ENCODE measurements around the gene TLR3.
"Not testable (repeated sequence)": the region's sequence is repeated elsewhere in the genome, so short reads cannot be mapped to it uniquely, and the experiment has no call there.

Gene TLR3

GRCh38 chr4:186068581-186069348 is at the start of gene TLR3:
TSS of gene TLR3 (plus strand) at chr4:186069156. CDS start at chr4:186076620, 7,464 bp downstream.
- DNase-seq, result no peak

- no peak for DNase-seq
Measured at GRCh38 chr4:186019269-186019668, 49.7 kb upstream of the TLR3 start.

DNA sequence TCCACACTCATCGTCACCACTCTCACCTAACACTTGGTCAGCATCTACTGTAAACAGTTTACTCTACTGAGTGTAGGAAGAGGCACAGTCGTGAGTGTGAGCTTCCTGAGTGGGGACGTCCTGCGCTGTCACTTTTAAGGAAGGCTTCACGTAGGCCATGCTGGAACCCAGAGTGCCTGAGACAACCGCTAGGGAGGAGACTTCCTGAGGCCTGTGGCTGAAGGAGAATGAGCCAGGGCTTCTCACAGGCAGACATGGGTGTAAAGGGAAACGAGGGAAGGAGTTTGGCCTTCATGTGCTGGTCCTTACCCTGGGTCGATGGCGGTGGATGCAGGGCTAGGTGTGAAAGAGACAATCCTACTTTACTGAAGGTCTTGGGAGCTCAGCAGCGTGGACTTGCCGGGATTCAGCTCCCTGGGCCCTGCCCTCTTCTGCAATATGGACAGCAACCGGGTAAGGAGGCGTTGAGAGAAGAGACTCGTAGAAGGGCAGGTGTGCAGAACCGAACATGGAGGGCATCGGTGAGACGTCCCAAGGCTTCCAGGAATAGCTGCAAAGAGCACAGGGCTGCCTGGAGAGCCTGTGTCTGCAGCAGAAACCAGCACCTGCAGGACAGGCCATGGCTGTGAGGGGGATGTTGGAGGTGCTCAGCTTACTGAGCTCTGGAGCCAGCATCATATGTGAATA is 48.7 kb upstream of the TLR3 start:
- no peak for DNase-seq

GRCh38 chr4:186020793-186021407 is 48.1 kb upstream of the TLR3 start:
- DNase-seq, result no peak

DNA sequence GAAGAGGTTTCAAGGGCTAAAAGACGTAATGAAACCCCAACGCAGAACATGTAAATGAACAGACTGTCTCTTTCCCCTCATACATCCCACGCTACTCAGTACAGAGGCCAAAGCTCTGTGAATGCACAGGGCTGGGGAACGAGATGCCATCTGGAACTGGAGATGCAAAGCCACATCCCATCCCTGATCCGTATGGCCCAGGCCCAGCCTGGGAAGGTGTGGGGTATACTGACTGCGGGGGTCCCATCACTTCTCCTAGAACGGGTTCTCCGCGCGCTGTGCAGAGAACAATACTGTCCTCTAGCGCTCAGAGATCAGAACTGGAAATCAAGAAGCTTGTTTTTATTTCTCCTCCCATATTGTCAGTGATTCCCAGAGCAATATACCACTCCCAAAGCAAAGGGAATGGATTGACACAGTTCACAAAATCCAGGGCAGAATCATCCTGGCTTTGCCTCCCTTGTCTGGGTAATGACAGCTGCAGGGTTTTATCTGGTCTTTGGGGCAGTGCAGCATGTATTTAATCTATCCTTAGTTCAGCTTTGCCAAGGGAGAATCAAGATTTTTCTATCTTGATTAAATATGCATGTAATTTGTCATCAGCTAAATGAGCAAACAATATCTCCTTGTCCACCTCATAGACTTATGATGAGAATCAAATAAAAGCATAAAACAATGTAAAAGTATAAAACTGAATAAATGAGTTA is 47.3 kb upstream of the TLR3 start:
- DNase-seq, result no peak

DNA sequence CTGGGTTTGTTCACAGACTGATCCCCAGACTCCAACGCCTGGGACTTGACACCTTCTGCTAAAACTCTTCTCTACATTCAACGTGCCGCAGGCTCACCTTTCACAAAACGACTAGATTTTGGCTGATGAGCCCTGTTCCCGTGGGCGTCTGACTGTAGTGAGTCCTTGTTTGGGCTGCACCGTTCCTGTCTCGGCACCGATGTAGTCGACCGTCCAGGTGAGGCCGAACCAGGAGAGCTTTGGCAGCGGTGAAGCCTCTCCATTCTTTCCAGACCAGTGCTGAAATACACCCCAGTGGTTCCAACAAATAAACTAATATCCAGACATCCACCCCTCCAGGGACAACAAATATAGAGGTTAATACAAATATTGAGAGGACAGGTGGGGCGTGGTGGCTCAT is 45.0 kb upstream of the TLR3 start:
- DNase-seq, result no peak

DNA sequence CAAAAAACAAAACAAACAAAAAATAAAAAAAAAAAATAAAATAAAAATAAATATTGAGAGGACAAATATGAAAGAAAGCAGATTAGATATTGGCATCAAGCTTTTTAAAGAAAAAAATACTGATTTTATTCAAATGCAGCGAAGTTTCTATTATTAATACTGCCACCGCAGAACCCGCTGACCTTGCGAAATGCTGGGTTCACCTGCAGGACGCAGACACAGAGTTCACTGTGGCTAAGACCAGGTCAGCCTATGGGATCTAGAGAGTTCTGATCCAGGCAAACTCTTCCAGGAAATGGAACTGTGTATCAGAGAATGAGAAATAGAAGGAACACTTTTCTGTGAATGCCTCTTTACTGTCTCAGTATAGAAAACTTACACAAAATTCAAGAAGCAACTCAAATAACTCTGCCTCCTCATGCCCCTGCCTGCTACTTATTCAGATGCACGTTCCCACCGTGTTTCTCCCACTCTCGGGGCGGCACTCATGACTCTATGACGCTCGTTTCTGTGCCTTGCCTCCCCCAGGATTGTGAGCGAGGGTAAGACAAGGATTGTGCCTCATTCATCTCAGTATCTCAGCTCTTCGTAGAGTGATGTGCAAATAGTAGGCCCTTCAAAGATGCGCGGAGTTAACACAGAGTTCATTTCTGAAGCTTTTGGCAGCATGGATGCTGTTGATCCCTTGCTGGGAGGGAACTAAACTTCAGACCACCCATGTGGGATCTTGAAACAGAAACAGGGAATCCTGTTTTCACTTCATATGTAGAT is 44.1 kb upstream of the TLR3 start:
- no peak for DNase-seq

- no peak for DNase-seq
Measured at GRCh38 chr4:186025408-186025690, 43.6 kb upstream of the TLR3 start.

- DNase-seq, result no peak
Measured at GRCh38 chr4:186027405-186027804, 41.6 kb upstream of the TLR3 start.

GRCh38 chr4:186029571-186030398 is 39.2 kb upstream of the TLR3 start:
- DNase-seq, result no peak

DNA sequence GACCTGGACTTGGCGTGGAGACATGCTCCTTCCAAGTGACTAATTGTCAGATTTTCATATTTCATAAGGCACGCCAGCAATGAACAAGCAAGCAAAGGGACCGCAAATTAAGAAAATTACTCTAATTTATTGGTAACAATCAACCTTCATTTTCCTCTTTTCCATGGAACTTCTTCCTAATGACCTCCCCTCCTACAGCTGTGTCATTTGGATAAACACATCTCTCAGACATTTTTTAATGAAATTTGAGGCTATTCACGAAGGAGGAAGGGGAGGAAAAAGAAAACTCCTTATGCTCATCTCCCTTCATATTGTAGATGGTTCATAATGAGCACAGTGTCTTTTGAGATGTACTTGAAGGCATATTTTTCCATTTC is 38.6 kb upstream of the TLR3 start:
- DNase-seq, result no peak

DNA sequence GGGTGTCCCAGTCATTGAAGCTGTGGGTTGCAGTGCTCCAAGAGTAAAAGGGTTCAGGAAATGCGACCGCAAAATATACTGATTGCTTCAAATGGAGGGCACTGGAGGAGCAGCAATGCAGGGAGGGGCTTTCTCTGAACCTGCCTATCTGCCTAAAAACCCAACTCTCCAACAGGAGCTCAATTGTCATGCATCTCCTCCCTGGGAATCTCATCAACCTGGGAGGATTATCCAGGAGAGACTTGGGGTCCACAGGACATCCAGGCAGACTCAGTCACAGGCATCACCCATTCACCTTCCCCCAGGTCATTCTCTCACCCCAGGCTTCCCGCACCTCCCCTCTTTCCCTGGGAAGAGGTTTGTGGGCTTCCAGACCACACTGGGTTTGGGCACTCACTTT is 38.2 kb upstream of the TLR3 start:
- no peak for DNase-seq

- DNase-seq, result no peak
Measured at GRCh38 chr4:186032259-186032658, 36.7 kb upstream of the TLR3 start.

DNA sequence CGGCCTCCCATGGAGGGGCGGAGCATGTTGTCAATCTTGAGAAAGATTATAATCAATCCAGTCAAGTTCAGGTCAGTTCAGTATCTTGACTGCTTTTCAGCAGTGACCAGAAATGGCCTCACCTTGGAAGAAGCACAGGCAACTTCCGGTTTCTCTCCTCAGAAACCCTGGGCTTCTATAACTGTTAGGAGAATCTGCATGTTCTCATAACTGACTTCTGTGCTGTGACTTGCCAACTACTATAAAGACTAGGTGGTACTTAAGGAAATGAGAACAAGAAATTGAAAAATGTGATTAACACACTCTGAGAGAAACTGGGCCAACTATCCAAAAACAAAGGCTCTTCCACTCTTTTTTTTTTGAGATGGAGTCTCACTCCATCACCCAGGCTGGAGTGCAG is 35.9 kb upstream of the TLR3 start:
- DNase-seq, result no peak

GRCh38 chr4:186034613-186035012 is 34.3 kb upstream of the TLR3 start:
- DNase-seq, result not testable (repeated sequence)

DNA sequence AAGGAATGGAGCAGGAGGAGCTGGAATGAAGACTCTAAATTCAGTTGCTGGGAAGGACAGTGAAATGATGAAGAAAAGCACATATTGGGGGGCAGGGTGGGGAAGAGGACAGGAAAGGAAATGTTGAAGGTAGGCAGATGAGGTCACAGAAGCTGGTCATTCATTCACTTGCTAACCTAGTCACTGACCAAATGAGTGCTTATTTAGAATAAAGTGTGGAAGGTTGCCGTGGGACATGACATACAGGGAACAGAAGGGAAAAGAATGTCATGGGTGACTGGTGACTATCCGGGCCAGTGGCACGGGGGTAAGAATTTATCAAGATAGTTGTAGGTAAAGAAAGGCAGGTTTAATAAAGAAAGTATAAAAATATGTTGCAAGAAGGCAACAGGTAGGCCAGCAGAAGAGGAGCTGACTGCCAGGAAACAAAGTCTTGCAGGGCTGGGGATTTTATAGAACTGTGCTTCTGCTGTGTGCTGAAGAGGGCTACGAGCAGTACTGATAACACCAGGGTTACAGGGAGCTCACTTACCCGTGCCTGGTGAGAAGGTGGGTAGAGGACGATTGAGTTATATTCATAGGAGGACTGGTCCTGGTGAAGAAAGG is 31.9 kb upstream of the TLR3 start:
- no peak for DNase-seq

DNA sequence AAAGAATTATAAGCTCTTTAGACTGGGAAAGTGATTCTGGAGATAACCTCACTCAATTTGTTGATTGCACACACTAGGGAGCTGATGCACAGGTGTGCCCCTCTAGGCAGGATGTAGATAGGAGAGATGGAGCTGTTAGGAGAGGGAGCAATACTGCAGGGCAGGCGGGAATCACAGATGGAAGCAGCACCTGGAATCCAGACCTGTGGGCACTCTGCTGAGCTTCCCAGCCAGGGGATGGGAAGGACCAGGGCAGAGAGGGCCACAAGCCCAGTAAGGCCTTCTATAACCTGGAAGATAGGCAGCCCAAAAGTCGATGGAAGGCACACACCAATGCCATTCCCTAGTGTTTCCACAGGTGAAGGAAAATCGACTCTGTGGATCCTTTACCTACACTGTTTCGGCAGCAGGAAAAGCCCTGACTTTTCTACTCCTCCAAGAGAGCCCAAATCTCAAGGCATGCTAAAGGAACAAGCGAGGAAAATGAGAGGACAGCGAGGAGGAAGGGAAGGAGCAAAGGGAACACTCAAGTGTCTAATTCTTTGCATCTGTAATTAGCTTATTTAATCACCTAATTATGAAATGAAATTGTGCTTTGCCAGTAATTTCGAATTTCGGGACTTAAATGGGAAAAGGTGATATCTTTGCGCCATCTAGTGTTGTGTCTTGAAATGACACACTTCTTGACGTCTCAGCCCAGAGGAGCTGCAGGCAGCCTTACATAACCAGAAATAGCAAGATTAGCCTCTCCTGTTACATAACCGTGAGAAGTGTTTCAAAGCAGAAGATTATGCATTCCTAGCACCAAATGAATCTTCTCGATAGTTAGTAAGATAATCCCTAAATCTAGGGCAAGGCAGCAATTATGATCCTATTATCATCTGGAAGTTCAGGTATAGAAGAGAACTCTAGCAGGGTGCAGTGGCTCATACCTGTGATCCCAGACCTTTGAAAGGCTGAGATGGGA is 31.0 kb upstream of the TLR3 start:
- peak; percentile 14 for DNase-seq

DNA sequence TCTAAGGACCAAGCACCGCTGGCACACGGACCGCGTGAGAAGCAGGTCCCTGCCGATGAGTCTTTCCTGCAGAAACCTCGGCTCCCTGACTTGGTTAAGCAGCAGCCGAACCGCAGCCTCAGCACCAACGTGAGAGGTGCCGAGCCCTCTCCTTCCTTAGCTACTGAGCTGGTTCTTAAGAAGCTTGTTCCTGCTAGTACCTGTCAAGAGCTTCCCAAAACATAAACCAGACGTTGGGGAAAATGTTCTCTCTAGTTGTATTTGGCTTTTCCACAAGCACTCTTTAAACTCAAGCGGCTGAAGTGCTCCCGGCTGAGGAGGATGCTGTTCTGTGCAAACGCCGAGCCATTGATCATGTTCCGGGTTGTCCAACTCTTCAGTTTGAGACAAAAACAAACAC is 29.3 kb upstream of the TLR3 start:
- DNase-seq, result no peak

DNA sequence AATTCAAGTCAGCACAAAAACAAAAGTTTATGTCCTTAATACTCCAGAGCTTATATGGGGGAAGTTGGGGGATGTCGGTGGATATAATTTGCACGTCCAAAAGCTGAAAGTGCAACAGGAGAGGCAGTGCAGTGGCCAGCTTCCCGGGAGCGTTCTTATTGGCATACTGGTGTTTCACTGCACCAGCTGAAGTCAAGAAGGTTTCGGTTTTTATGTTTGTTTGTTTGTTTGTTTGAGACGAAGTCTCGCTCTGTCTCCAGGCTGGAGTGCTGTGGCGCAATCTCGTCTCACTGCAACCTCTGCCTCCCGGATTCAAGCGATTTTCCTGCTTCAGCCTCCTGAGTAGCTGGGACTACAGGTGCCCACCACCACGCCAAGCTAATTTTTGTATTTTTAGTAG is 28.6 kb upstream of the TLR3 start:
- no peak for DNase-seq

DNA sequence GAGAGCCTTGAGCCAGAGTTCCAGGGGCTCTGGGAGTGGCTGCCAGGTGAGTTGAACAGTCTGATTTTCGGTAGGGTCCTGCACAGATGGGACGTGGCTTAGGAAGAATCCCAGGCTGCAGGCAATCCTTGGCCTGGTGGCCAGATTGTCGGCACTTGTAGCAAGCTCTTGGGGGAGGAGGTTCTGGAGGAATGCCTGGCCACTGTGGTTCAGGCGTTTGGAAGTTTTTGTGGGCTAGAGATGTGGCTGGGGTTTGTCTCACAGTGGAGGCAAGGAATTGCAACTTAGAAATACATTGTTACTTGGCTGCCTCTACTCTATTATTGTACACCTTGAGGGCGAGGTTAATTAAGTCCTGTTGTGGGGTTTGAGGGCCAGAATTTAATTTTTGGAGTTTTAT is 21.5 kb upstream of the TLR3 start:
- DNase-seq, result not testable (repeated sequence)
